ENCODE results near the gene ATF4. TPM values are rescaled to one million over a fixed set of nuclear protein-coding genes. Genes with fewer than 3 reads are reported as not detected.
A peak's percentile ranks its signal among the peaks of the same experiment; 100 is the strongest.

Gene ATF4
- total and polyA plus RNA-seq, 2 of the 8 experiments (the other 6 are each of a cell fraction or from before 2014, with no cell fraction given), result 553 to 704 TPM

GRCh38 chr22:39510529-39511149 is 9.7 kb upstream of the ATF4 start (continued):
- no peak; the same call in 1 of the 2 replicates for TF ChIP-seq TEAD4 (IDR thresholded peaks at IDR 0.05; ENCODE audit: low read depth, low read length)
- TF ChIP-seq SP1 (IDR thresholded peaks at IDR 0.05; ENCODE audit: low read depth, low read length), result peak; percentile 89
- TF ChIP-seq MAFK (IDR thresholded peaks at IDR 0.05; ENCODE audit: low read depth, low read length), result no peak
- no peak for TF ChIP-seq CTBP2 (IDR thresholded peaks at IDR 0.05; ENCODE audit: borderline replicate concordance, insufficient read depth, insufficient read length, low read length)
- no peak for TF ChIP-seq CHD2 (IDR thresholded peaks at IDR 0.05; ENCODE audit: low read length)
- no peak; the same call in 1 of the 2 replicates for TF ChIP-seq MAX (IDR thresholded peaks at IDR 0.05)
- TF ChIP-seq CBX8 (IDR thresholded peaks at IDR 0.05; ENCODE audit: borderline replicate concordance, low read depth, low read length), result no peak
- TF ChIP-seq TAF7 (optimal IDR thresholded peaks at IDR 0.05; ENCODE audit: borderline replicate concordance, low read depth, low read length), result no peak
- TF ChIP-seq EP300 (IDR thresholded peaks at IDR 0.05; ENCODE audit: borderline replicate concordance in 1 of 2, low read depth in 2 of 2, low read length in 2 of 2), result peak in 1 of 2 experiments; percentile 80; a peak in 1 of 3 replicates
- no peak for TF ChIP-seq FOSL1 (IDR thresholded peaks at IDR 0.05; ENCODE audit: insufficient read depth, low read depth, low read length)
- TF ChIP-seq KDM5A (IDR thresholded peaks at IDR 0.05; ENCODE audit: low read length), result no peak
- no peak for TF ChIP-seq USF2 (IDR thresholded peaks at IDR 0.05; ENCODE audit: low read length)
- TF ChIP-seq PHF8 (conservative IDR thresholded peaks at IDR 0.05; ENCODE audit: low read depth, low read length), result no peak
- TF ChIP-seq BACH1 (IDR thresholded peaks at IDR 0.05; ENCODE audit: low read length), result no peak
- TF ChIP-seq JUND (IDR thresholded peaks at IDR 0.05; ENCODE audit: low read length), result no peak
- no peak for TF ChIP-seq SIRT6 (IDR thresholded peaks at IDR 0.05; ENCODE audit: low read length)
- peak; percentile 98 for TF ChIP-seq TCF12 (IDR thresholded peaks at IDR 0.05; ENCODE audit: low read depth, low read length)
- 0 out of 4 replicates have a peak, but pooled peaks have one; percentile 24 to 74 for TF ChIP-seq SIN3A (conservative IDR thresholded peaks at IDR 0.05 in 1 of 2, IDR thresholded peaks at IDR 0.05 in 1 of 2; ENCODE audit: low read depth in 1 of 2, low read length in 2 of 2)
- no peak for TF ChIP-seq NRF1 (IDR thresholded peaks at IDR 0.05; ENCODE audit: low read depth, low read length)
- TF ChIP-seq KDM4A (IDR thresholded peaks at IDR 0.05; ENCODE audit: low read depth, low read length, severe bottlenecking), result no peak
- TF ChIP-seq KDM1A (IDR thresholded peaks at IDR 0.05; ENCODE audit: borderline replicate concordance, low read length), result peak; percentile 71; the same call in 1 of the 2 replicates
- no peak for TF ChIP-seq EZH2 (IDR thresholded peaks at IDR 0.05; ENCODE audit: low read depth, low read length, severe bottlenecking)
- TF ChIP-seq BCL11A (IDR thresholded peaks at IDR 0.05; ENCODE audit: low read depth in 2 of 2, low read length in 2 of 2), result peak in 1 of 2 experiments; percentile 39

Data from H1 (cell line).